ENCODE measurements around the gene TMPRSS2.

TMPRSS2 gene

DNA sequence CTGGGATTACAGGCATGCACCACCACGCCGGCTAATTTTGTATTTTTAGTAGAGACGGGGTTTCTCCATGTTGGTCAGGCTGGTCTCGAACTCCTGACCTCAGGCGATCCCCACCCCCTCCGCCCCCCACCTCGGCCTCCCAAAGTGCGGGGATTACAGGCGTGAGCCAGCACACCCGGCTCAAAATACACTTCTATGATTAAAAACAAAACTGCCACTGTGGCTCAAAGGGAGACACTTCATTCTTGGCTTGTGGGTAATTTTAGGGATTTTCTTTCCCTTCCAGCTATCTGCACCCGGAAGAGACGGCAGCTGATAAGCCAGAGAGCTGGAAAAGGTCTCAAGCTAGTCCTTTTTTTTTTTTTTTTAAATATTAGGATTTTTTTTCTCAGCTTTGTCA, 24.5 kb downstream of the TMPRSS2 start:
- no peak overlapping the region for H3K4me3 ChIP-seq (ENCODE audit: low read depth, low read length)

DNA sequence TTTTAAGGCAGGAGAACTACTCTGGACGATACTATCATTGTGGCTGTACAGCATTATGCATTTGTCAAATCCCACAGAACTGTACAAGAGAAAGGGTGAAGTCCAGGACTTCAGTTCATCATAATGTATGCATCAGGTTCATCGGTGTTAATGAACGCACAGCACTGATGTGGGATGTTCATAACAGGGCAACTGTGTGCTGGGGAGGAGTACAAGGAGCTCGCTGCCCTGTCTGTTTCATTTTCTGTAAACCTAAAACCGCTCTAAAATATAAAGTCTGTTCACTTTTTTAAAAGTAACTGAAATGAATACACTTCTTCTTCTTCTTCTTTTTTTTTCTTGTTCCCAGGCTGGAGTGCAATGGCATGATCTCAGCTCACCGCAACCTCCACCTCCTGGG, 25.0 kb downstream of the TMPRSS2 start:
- no peak overlapping the region for H3K9ac ChIP-seq (ENCODE audit: low read length)
- no peak overlapping the region for H2AFZ ChIP-seq (ENCODE audit: insufficient read depth, low read length, poor library complexity)
- H3K36me3 ChIP-seq (ENCODE audit: control insufficient read depth in 1 of 2, insufficient read depth in 2 of 2, low read length in 2 of 2) = no peaks in the 10 kb centered on the region
- no peak overlapping the region for H3K14ac ChIP-seq (ENCODE audit: low read length)
- no peaks in the 10 kb centered on the region for H3K27me3 ChIP-seq (ENCODE audit: insufficient read depth, low read length)
- no peak overlapping the region for H2BK12ac ChIP-seq (ENCODE audit: low read length)
- no peak for DNase-seq
- no peak overlapping the region for H3K4me3 ChIP-seq (ENCODE audit: low read depth, low read length)
- no peak overlapping the region for H4K91ac ChIP-seq (ENCODE audit: low read depth, low read length)
- no peak overlapping the region for H2BK120ac ChIP-seq (ENCODE audit: insufficient read depth, low read length, poor library complexity)
- H3K4ac ChIP-seq (ENCODE audit: low read depth, low read length) = no peak overlapping the region
- no peak overlapping the region for H2BK5ac ChIP-seq (ENCODE audit: low read depth, low read length, poor library complexity)
- H2AK5ac ChIP-seq (ENCODE audit: low read length) = no peak overlapping the region
- no peak overlapping the region for H3K27ac ChIP-seq (ENCODE audit: low read depth, low read length)
- no peak overlapping the region for H4K12ac ChIP-seq (ENCODE audit: low read depth, low read length)
- H3K18ac ChIP-seq (ENCODE audit: low read length) = no peak overlapping the region
- no peak overlapping the region for H4K8ac ChIP-seq (ENCODE audit: low read depth, low read length)
- no peaks in the 10 kb centered on the region for H3K9me3 ChIP-seq (ENCODE audit: insufficient read depth, low read depth, low read length)
- no peaks in the 10 kb centered on the region for H3K79me1 ChIP-seq (ENCODE audit: low read length)
- no peak overlapping the region for H3K4me2 ChIP-seq (ENCODE audit: low read length)
- H3K4me1 ChIP-seq (ENCODE audit: control insufficient read depth in 1 of 2, insufficient read depth in 2 of 2, low read length in 2 of 2) = peaks cover 7% of the 10 kb centered on the region in 2 experiments
- H3K79me2 ChIP-seq (ENCODE audit: control insufficient read depth, insufficient read depth, low read length, poor library complexity) = no peaks in the 10 kb centered on the region
- H3K23ac ChIP-seq (ENCODE audit: low read length) = no peak overlapping the region
- no CpG with 5 or more reads among the region's 6 CpGs for WGBS (ENCODE audit: extremely low coverage, insufficient coverage, insufficient read length)

More for the DNA sequence above, 24.5 kb downstream of the TMPRSS2 start:
- H2AK5ac ChIP-seq (ENCODE audit: low read length) = no peak overlapping the region
- no peak overlapping the region for H4K12ac ChIP-seq (ENCODE audit: low read depth, low read length)
- no peaks in the 10 kb centered on the region for H3K36me3 ChIP-seq (ENCODE audit: control insufficient read depth in 1 of 2, insufficient read depth in 2 of 2, low read length in 2 of 2)
- DNase-seq = no peak
- no peak overlapping the region for H2BK12ac ChIP-seq (ENCODE audit: low read length)
- no peak overlapping the region for H3K18ac ChIP-seq (ENCODE audit: low read length)
- peaks cover 3% of the 10 kb centered on the region in 2 experiments for H3K4me1 ChIP-seq (ENCODE audit: control insufficient read depth in 1 of 2, insufficient read depth in 2 of 2, low read length in 2 of 2)
- H2BK5ac ChIP-seq (ENCODE audit: low read depth, low read length, poor library complexity) = no peak overlapping the region
- no peak overlapping the region for H3K4ac ChIP-seq (ENCODE audit: low read depth, low read length)
- H4K91ac ChIP-seq (ENCODE audit: low read depth, low read length) = no peak overlapping the region
- no peak overlapping the region for H3K27ac ChIP-seq (ENCODE audit: low read depth, low read length)
- H3K79me2 ChIP-seq (ENCODE audit: control insufficient read depth, insufficient read depth, low read length, poor library complexity) = no peaks in the 10 kb centered on the region
- no peak overlapping the region for H2AFZ ChIP-seq (ENCODE audit: insufficient read depth, low read length, poor library complexity)
- H2BK120ac ChIP-seq (ENCODE audit: insufficient read depth, low read length, poor library complexity) = no peak overlapping the region
- H3K79me1 ChIP-seq (ENCODE audit: low read length) = no peaks in the 10 kb centered on the region
- H3K9ac ChIP-seq (ENCODE audit: low read length) = no peak overlapping the region
- H3K9me3 ChIP-seq (ENCODE audit: insufficient read depth, low read depth, low read length) = no peaks in the 10 kb centered on the region
- no peak overlapping the region for H3K4me2 ChIP-seq (ENCODE audit: low read length)
- no peak overlapping the region for H4K8ac ChIP-seq (ENCODE audit: low read depth, low read length)
- H3K23ac ChIP-seq (ENCODE audit: low read length) = no peak overlapping the region
- H3K27me3 ChIP-seq (ENCODE audit: insufficient read depth, low read length) = no peaks in the 10 kb centered on the region
- no peak overlapping the region for H3K14ac ChIP-seq (ENCODE audit: low read length)
- WGBS (ENCODE audit: extremely low coverage, insufficient coverage, insufficient read length) = no CpG with 5 or more reads among the region's 12 CpGs

GRCh38 chr21:41482301-41482700, 25.7 kb downstream of the TMPRSS2 start:
- H3K23ac ChIP-seq (ENCODE audit: low read length) = no peak overlapping the region
- H2AK5ac ChIP-seq (ENCODE audit: low read length) = no peak overlapping the region
- H3K79me1 ChIP-seq (ENCODE audit: low read length) = no peaks in the 10 kb centered on the region
- H4K12ac ChIP-seq (ENCODE audit: low read depth, low read length) = no peak overlapping the region
- WGBS (ENCODE audit: extremely low coverage, insufficient coverage, insufficient read length) = no CpG with 5 or more reads among the region's 6 CpGs
- H3K4me2 ChIP-seq (ENCODE audit: low read length) = no peak overlapping the region
- no peaks in the 10 kb centered on the region for H3K27me3 ChIP-seq (ENCODE audit: insufficient read depth, low read length)
- H3K9me3 ChIP-seq (ENCODE audit: insufficient read depth, low read depth, low read length) = no peaks in the 10 kb centered on the region
- no peak overlapping the region for H2BK120ac ChIP-seq (ENCODE audit: insufficient read depth, low read length, poor library complexity)
- no peak overlapping the region for H2AFZ ChIP-seq (ENCODE audit: insufficient read depth, low read length, poor library complexity)
- no peaks in the 10 kb centered on the region for H3K79me2 ChIP-seq (ENCODE audit: control insufficient read depth, insufficient read depth, low read length, poor library complexity)
- H3K4me3 ChIP-seq (ENCODE audit: low read depth, low read length) = no peak overlapping the region
- no peaks in the 10 kb centered on the region for H3K36me3 ChIP-seq (ENCODE audit: control insufficient read depth in 1 of 2, insufficient read depth in 2 of 2, low read length in 2 of 2)
- H3K4ac ChIP-seq (ENCODE audit: low read depth, low read length) = no peak overlapping the region
- no peak overlapping the region for H3K18ac ChIP-seq (ENCODE audit: low read length)
- no peak overlapping the region for H3K14ac ChIP-seq (ENCODE audit: low read length)
- H2BK12ac ChIP-seq (ENCODE audit: low read length) = no peak overlapping the region
- no peak for DNase-seq
- no peak overlapping the region for H4K91ac ChIP-seq (ENCODE audit: low read depth, low read length)
- no peak overlapping the region for H3K9ac ChIP-seq (ENCODE audit: low read length)
- no peak overlapping the region for H3K27ac ChIP-seq (ENCODE audit: low read depth, low read length)
- no peak overlapping the region for H2BK5ac ChIP-seq (ENCODE audit: low read depth, low read length, poor library complexity)
- H4K8ac ChIP-seq (ENCODE audit: low read depth, low read length) = no peak overlapping the region
- H3K4me1 ChIP-seq (ENCODE audit: control insufficient read depth in 1 of 2, insufficient read depth in 2 of 2, low read length in 2 of 2) = peaks cover 14% of the 10 kb centered on the region in 2 experiments

GRCh38 chr21:41481191-41481590, 26.8 kb downstream of the TMPRSS2 start:
- Histone ChIP-seq H4K8ac (ENCODE audit: low read depth, low read length) (no peak overlapping the region), H4K12ac (ENCODE audit: low read depth, low read length) (no peak overlapping the region), H2BK12ac (ENCODE audit: low read length) (no peak overlapping the region), H2AFZ (ENCODE audit: insufficient read depth, low read length, poor library complexity) (no peak overlapping the region), H3K9me3 (ENCODE audit: insufficient read depth, low read depth, low read length) (no peaks in the 10 kb centered on the region), H4K91ac (ENCODE audit: low read depth, low read length) (no peak overlapping the region), H3K79me1 (ENCODE audit: low read length) (no peaks in the 10 kb centered on the region), H2AK5ac (ENCODE audit: low read length) (no peak overlapping the region), H3K4me3 (ENCODE audit: low read depth, low read length) (no peak overlapping the region), H2BK5ac (ENCODE audit: low read depth, low read length, poor library complexity) (no peak overlapping the region), H3K9ac (ENCODE audit: low read length) (no peak overlapping the region), H3K4me1 (ENCODE audit: control insufficient read depth in 1 of 2, insufficient read depth in 2 of 2, low read length in 2 of 2) (peaks cover 14 to 15% of the 10 kb centered on the region in 2 experiments), H3K23ac (ENCODE audit: low read length) (no peak overlapping the region), H3K27ac (ENCODE audit: low read depth, low read length) (no peak overlapping the region), H3K79me2 (ENCODE audit: control insufficient read depth, insufficient read depth, low read length, poor library complexity) (no peaks in the 10 kb centered on the region), H3K4me2 (ENCODE audit: low read length) (no peak overlapping the region), H3K36me3 (ENCODE audit: control insufficient read depth in 1 of 2, insufficient read depth in 2 of 2, low read length in 2 of 2) (no peaks in the 10 kb centered on the region), H3K27me3 (ENCODE audit: insufficient read depth, low read length) (no peaks in the 10 kb centered on the region), H3K18ac (ENCODE audit: low read length) (no peak overlapping the region), H3K14ac (ENCODE audit: low read length) (no peak overlapping the region), H2BK120ac (ENCODE audit: insufficient read depth, low read length, poor library complexity) (no peak overlapping the region), H3K4ac (ENCODE audit: low read depth, low read length) (no peak overlapping the region)
- peak; percentile 33 to 40 for DNase-seq
- no CpG with 5 or more reads among the region's 8 CpGs for WGBS (ENCODE audit: extremely low coverage, insufficient coverage, insufficient read length)

Measured in trophoblast cell (in vitro differentiated cells and primary cell).